WI38 (cell line): Measurements from ENCODE around the gene SLC6A20.

Source experiments
- H3K4me3 ChIP-seq: 2 replicates; pipeline ENCODE4 v1.5.1; 2011; ENCODE audit warnings: low read depth, mild to moderate bottlenecking, control low read depth, low read length
- CTCF ChIP-seq: IDR thresholded peaks from 2 replicates; pipeline ENCODE4 v1.5.1; 2012; ENCODE audit warnings: low read depth, mild to moderate bottlenecking, control low read depth, low read length

SLC6A20 gene

GRCh38 chr3:45786801-45787495 is 9.4 kb downstream of the SLC6A20 start:
- no peak for TF ChIP-seq CTCF
- H3K4me3 ChIP-seq = no peak overlapping the region

GRCh38 chr3:45785605-45786150 is 10.7 kb downstream of the SLC6A20 start:
- TF ChIP-seq CTCF = no peak
- H3K4me3 ChIP-seq = no peak overlapping the region

- no peak overlapping the region for H3K4me3 ChIP-seq
- no peak for TF ChIP-seq CTCF
Observed at GRCh38 chr3:45783667-45784066, 12.7 kb downstream of the SLC6A20 start.

- no peak for TF ChIP-seq CTCF
- no peak overlapping the region for H3K4me3 ChIP-seq
Observed at GRCh38 chr3:45782381-45782780, 14.0 kb downstream of the SLC6A20 start.

GRCh38 chr3:45781841-45782240 is 14.5 kb downstream of the SLC6A20 start:
- H3K4me3 ChIP-seq = no peak overlapping the region

GRCh38 chr3:45781271-45781670 is 15.1 kb downstream of the SLC6A20 start:
- no peak for TF ChIP-seq CTCF
- no peak overlapping the region for H3K4me3 ChIP-seq

More at GRCh38 chr3:45781841-45782240, 14.5 kb downstream of the SLC6A20 start:
- TF ChIP-seq CTCF = no peak
